Suprapubic skin (tissue), 4 donors: ENCODE measurements around the gene GIGYF1. TPM values are rescaled to one million over a fixed set of nuclear protein-coding genes. Genes with fewer than 3 reads are reported as not detected.
"Not testable (repeated sequence)": the region's sequence is repeated elsewhere in the genome, so short reads cannot be mapped to it uniquely, and the experiment has no call there.

Source experiments
- DNase-seq, 2 donors: peaks; one replicate each; pipeline ENCODE4 v3.0.0-alpha.2; 2019; ENCODE audit warnings: low spot score in 2 of 2
- H3K27ac ChIP-seq: fragments of 200-600 bp; sonication (generic); one replicate; pipeline ENCODE4 v1.5.1; 2019
- H3K27me3 ChIP-seq: fragments of 200-600 bp; sonication (generic); one replicate; pipeline ENCODE4 v1.5.1; 2019
- H3K36me3 ChIP-seq: fragments of 200-600 bp; sonication (generic); one replicate; pipeline ENCODE4 v1.5.1; 2019
- H3K4me1 ChIP-seq: fragments of 200-600 bp; sonication (generic); one replicate; pipeline ENCODE4 v1.5.1; 2019
- H3K4me3 ChIP-seq: fragments of 200-600 bp; sonication (generic); one replicate; pipeline ENCODE4 v1.5.1; 2019; ENCODE audit warnings: mild to moderate bottlenecking
- H3K9me3 ChIP-seq: fragments of 200-600 bp; sonication (generic); one replicate; pipeline ENCODE4 v1.5.1; 2019
- CTCF ChIP-seq, 2 donors: fragments of 200-600 bp in 1 of 2; fragments of 450-650 bp in 1 of 2; sonication (generic) in 1 of 2; IDR thresholded peaks; one replicate each; pipeline ENCODE4 v1.5.1; 2016 to 2019; ENCODE audit warnings: antibody characterized with exemption in 2 of 2, mild to moderate bottlenecking in 1 of 2, moderate library complexity in 1 of 2
- EP300 ChIP-seq: sonication (generic); formaldehyde crosslinking; IDR thresholded peaks from one replicate; pipeline ENCODE4 v1.6.1; 2017; ENCODE audit warnings: antibody characterized with exemption
- POLR2A ChIP-seq, 2 donors: fragments of 450-650 bp; IDR thresholded peaks; one replicate each; pipeline ENCODE4 v1.6.1; 2017; ENCODE audit warnings: antibody characterized with exemption in 2 of 2, mild to moderate bottlenecking in 2 of 2, moderate library complexity in 2 of 2
- POLR2AphosphoS5 ChIP-seq, 3 donors: sonication (generic); formaldehyde crosslinking; IDR thresholded peaks; one replicate each; pipeline ENCODE4 v1.6.1; 2017; ENCODE audit warnings: antibody characterized with exemption in 3 of 3
- WGBS: methylation state at CpG from one replicate; pipeline ENCODE4 v1.1.5; 2018; 5-methylcytosine and 5-hydroxymethylcytosine counted together
- total RNA-seq, 4 donors: library from RNA; depleted of rRNA; stranded (reverse); fragments of >200 nt; gene quantifications; one replicate each; pipeline ENCODE4 v1.1.0, GENCODE V29; 2016

The GIGYF1 gene
- total RNA-seq, 4 donors from 2014 or later: 29.0 to 91.6 (median 40.7) TPM

- no peaks in the 10 kb centered on the region for H3K36me3 ChIP-seq
- no peak for TF ChIP-seq EP300
- TF ChIP-seq POLR2A (IDR thresholded peaks at IDR 0.05): no peak
- no peaks in the 10 kb centered on the region for H3K27me3 ChIP-seq
- H3K4me3 ChIP-seq: no peak overlapping the region
- WGBS: 78% methylated on average over 6 of the region's 6 CpGs
- no peaks in the 10 kb centered on the region for H3K9me3 ChIP-seq
- no peak overlapping the region for H3K27ac ChIP-seq
- H3K4me1 ChIP-seq: peaks cover 25% of the 10 kb centered on the region
- no peak for DNase-seq
Measured at GRCh38 chr7:100708395-100708794, 14.3 kb upstream of the GIGYF1 start.

GRCh38 chr7:100706672-100707311 lies 12.7 kb upstream of the GIGYF1 start:
- no peaks in the 10 kb centered on the region for H3K9me3 ChIP-seq
- H3K27ac ChIP-seq: peak overlapping the region; percentile 94
- H3K4me1 ChIP-seq: peaks cover 25% of the 10 kb centered on the region
- 18% methylated on average over 13 of the region's 34 CpGs for WGBS
- H3K36me3 ChIP-seq: no peaks in the 10 kb centered on the region
- DNase-seq: no peak
- no peaks in the 10 kb centered on the region for H3K27me3 ChIP-seq
- H3K4me3 ChIP-seq: peak overlapping the region; percentile 69
- TF ChIP-seq EP300 (no peak), CTCF (IDR thresholded peaks at IDR 0.05) (no peak), POLR2A (IDR thresholded peaks at IDR 0.05) (no peak), POLR2AphosphoS5 (IDR thresholded peaks at IDR 0.05) (no peak)

- under 1% methylated on average over 57 of the region's 86 CpGs for WGBS
- no peaks in the 10 kb centered on the region for H3K36me3 ChIP-seq
Measured at GRCh38 chr7:100705753-100706671, 12.0 kb upstream of the GIGYF1 start, which contains the start of gene POP7. POP7 (plus strand) TSS chr7:100706121; CDS start chr7:100706831, 710 bp downstream.

GRCh38 chr7:100705320-100705752 lies 11.3 kb upstream of the GIGYF1 start:
- no peaks in the 10 kb centered on the region for H3K27me3 ChIP-seq
- no peaks in the 10 kb centered on the region for H3K9me3 ChIP-seq
- H3K4me1 ChIP-seq: peaks cover 25% of the 10 kb centered on the region
- peak overlapping the region; percentile 94 for H3K27ac ChIP-seq
- peak overlapping the region; percentile 69 for H3K4me3 ChIP-seq
- no CpG with 5 or more reads among the region's 25 CpGs for WGBS
- TF ChIP-seq EP300 (no peak), CTCF (IDR thresholded peaks at IDR 0.05) (peak; percentile 71 to 93)
- peak in 1 of 2 donors; percentile 85 for DNase-seq
- H3K36me3 ChIP-seq: no peaks in the 10 kb centered on the region

More at GRCh38 chr7:100705753-100706671, 12.0 kb upstream of the GIGYF1 start, which contains the start of gene POP7:
- TF ChIP-seq POLR2AphosphoS5 (IDR thresholded peaks at IDR 0.05) (peak in 2 of 3 donors; percentile 72 to 90), POLR2A (IDR thresholded peaks at IDR 0.05) (peak; percentile 5 to 12), CTCF (IDR thresholded peaks at IDR 0.05) (no peak), EP300 (no peak)
- peak; percentile 99 to 100 for DNase-seq
- no peaks in the 10 kb centered on the region for H3K27me3 ChIP-seq
- no peaks in the 10 kb centered on the region for H3K9me3 ChIP-seq
- peak within 1 kb of the TSS; percentile 69 for H3K4me3 ChIP-seq
- H3K27ac ChIP-seq: peak within 1 kb of the TSS; percentile 94
- H3K4me1 ChIP-seq: peaks cover 25% of the 10 kb centered on the region

- H3K27ac ChIP-seq, H3K27me3 ChIP-seq, H3K9me3 ChIP-seq, DNase-seq, H3K4me1 ChIP-seq, H3K4me3 ChIP-seq, H3K36me3 ChIP-seq: not testable (repeated sequence)
- 91% methylated on average over 3 of the region's 3 CpGs for WGBS
Measured at GRCh38 chr7:100701089-100701488, 7.0 kb upstream of the GIGYF1 start.

- no peaks in the 10 kb centered on the region for H3K36me3 ChIP-seq
- 76% methylated on average over 5 of the region's 6 CpGs for WGBS
- H3K4me1 ChIP-seq: peaks cover 8% of the 10 kb centered on the region
- H3K4me3 ChIP-seq: no peak overlapping the region
- TF ChIP-seq POLR2AphosphoS5 (IDR thresholded peaks at IDR 0.05) (no peak), CTCF (IDR thresholded peaks at IDR 0.05) (no peak), EP300 (no peak), POLR2A (IDR thresholded peaks at IDR 0.05) (no peak)
- no peak for DNase-seq
- H3K27ac ChIP-seq: no peak overlapping the region
- H3K27me3 ChIP-seq: no peaks in the 10 kb centered on the region
- H3K9me3 ChIP-seq: no peaks in the 10 kb centered on the region
Measured at GRCh38 chr7:100699018-100699417, 5.0 kb upstream of the GIGYF1 start.
